A204.1 (cell line): Measurements from ENCODE around the gene ARFGAP1.

Experiments used
- FAIRE-seq: peaks from 2 replicates; lab custom pipeline; 2012; peaks lifted over from hg19 to GRCh38; lab: Jason Lieb, UNC

Gene ARFGAP1

GRCh38 chr20:63261060-63261794, 11.4 kb upstream of the ARFGAP1 start:
- no peak for FAIRE-seq

DNA sequence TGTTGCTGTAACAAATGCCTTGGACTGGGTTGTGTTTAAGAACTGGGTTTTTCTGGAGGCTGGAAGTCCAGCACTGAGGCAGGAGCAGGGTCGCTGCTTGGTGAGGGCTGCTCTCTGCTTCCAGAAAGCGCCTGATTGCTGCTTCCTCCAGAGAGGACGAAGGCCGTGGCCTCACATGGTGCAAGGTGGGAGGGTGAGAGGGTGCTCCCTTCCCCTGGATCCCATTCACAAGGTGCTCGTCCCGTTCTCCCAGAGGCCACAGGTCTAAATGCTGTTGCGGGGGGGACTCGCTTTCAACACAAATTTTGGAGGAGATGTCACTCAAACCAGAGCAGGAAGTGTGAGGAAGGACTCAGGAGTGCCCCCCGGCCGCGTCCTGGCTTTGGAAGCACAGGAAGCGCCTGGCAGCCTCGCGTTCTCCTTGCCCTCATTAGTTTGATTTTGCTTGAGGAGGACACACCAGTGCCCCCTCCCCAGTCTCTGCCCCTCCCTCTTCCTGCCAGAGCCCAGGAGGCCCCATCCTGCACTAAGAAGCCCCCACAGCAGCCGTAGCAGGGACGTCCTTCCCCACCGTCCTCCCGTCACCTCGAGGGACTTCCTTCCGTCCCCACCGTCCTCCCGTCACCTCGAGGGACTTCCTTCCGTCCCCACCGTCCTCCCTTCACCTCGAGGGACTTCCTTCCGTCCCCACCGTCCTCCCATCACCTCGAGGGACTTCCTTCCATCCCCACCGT, 10.7 kb upstream of the ARFGAP1 start:
- FAIRE-seq = no peak

- FAIRE-seq = no peak
Observed at GRCh38 chr20:63262836-63263235, 9.8 kb upstream of the ARFGAP1 start.

- FAIRE-seq = no peak
Observed at GRCh38 chr20:63264000-63264399, 8.6 kb upstream of the ARFGAP1 start.

- no peak for FAIRE-seq
Observed at GRCh38 chr20:63264519-63264918, 8.1 kb upstream of the ARFGAP1 start.

- FAIRE-seq = no peak
Observed at GRCh38 chr20:63265891-63266515, 6.6 kb upstream of the ARFGAP1 start.

DNA sequence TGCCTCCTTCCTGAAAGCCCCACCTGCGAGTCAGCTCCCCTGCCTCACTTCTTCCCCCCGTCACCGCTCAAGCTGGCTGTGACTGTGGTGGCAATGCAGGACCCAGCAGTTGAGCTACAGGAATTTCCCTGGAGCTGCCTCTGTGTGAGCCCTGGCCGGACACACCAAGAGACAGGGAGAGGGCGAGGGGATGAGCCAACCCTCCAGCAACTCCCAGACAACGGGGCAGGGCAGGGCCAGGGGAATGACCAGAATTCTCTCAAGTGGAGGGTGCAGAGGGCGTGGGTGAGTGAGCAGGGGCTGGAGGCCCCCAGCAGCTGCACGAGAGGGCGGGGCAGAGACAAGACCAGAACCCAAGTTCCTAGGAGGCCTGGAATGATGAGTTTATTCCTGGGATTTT, 4.9 kb upstream of the ARFGAP1 start:
- FAIRE-seq = no peak

DNA sequence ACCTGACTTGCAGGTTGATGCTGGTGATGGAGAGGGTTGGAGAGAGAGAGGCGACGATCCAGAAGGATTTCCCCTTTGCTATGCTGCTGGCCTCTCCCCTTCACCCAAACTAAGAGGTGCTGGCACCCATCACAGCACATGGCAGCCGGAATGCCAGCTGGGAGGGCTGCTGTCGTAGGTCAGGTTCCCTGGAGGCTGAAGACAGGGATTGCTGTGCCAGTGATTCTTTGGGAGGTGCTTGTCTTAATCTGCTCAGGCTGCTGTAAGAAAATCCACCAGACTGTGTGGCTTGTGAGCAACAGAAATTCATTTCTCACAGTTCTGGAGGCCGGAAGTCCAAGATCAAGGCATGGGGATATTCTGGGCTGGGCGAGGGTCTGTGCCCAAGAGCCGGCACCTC, 4.4 kb upstream of the ARFGAP1 start:
- no peak for FAIRE-seq

DNA sequence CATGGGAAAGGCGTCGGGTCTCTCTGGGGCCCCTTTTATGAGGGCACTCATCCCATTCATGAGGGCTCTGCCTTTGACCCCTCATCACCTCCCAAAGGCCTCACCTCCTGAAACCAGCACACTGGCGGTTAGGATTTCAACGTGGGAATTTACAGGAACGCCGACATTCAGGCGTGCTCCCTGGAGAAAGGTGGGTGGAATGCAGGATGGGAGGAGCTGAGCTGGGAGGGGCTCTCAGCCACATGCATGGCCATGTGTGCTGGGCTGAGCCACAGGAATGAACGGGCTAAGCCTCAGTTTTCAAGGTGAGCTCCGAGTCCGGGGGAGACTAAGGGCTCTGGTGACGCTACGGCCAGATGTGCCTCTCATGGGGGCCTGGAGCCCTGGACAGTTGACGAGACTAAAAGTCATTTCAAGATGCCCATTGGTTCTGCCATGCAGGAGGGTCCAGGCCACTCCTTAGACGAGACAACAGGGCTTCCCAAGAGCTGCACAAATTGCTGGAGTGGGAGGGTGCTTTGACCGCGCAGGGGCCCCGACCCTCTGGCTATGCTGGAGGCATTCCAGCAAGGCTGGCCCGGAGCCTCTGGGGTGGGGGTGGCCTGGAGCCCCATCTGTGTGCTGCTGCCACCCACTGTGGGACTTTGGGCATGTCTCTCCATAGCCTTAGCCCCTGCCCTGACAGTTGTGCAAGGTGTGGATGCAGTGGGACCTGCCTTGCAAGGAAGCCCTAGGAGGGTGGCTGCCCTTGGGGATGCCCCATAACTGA, 3.8 kb upstream of the ARFGAP1 start:
- no peak for FAIRE-seq

DNA sequence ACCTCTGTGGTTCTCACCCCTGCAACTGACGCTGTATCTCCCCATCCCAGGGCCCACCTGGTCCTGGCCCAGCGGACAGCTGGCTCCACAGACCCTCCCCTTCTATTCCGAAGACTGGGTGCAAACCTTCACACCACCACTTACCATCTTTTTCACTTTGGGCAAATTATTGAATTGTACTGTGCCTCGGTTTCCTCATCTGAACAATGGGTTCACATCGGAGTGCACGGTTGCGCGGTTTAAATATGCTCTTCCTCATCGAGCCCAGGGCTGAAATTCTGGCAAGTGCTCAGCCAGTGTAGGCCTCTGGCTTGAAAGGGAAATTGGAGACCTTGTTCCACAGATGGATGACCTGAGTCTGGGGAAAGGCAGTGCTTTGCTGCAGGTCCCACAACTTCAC, 2.9 kb upstream of the ARFGAP1 start:
- no peak for FAIRE-seq

- no peak for FAIRE-seq
Observed at GRCh38 chr20:63270606-63271325, 1.8 kb upstream of the ARFGAP1 start.

GRCh38 chr20:63273059-63273579, 506 bp downstream of the ARFGAP1 start:
- FAIRE-seq = no peak

GRCh38 chr20:63273635-63274380, 1.2 kb downstream of the ARFGAP1 start:
- no peak for FAIRE-seq

DNA sequence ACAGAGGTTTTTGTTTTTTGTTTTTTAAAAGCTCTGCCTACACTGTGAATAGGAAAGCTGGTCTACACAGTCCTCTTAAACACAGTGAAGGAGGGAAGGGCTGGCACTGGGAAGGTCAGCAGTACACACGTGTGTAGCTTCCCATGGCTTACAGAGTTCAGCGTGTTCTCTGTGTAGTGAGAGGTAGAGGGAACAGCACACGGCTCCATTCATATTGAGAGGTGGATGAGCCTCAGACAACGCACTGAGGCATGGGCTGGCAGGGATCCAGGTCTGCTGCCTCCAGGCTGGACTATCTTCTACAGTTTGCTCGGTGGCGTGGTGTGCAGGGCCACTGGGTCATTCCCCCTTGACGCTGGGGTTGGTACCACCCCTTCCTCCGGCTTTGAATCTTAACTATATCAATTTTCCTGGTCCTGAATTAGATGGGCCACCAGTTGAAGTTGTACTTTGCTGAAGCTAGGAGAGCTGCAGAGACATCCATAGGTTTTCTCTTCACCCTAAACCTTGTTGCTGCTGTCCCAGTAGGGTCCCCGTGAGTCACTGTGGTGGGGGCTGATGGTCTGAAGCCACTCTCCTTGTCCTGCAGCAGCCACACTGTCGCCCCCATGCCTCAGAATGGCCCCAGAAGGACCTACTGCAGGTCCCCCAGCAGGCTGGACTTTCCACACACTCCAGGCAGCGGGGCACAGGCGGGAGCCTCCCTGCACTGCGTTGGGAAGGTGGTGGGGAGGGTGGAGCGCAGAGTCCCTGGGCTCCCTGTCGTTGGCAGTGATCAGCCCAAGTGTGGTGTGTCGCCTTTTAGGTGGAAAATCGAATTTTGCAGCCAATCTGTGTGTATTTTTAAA, 2.0 kb downstream of the ARFGAP1 start:
- FAIRE-seq = no peak

DNA sequence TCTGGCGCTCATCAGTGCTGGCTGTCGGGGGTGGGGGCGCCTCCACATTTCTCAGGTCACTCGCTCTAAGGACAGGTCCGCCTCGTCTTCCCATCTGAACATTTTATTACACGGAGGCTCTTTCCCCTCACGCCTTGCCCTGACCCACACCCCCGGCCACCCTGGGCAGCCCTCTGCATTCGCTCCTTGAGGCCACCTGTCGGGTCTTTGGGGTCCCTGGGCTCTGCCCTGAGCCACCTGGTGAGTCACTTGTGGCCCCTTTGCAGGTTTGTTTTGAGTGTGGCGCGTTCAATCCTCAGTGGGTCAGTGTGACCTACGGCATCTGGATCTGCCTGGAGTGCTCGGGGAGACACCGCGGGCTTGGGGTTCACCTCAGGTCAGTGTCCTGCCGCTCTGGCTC, 3.2 kb downstream of the ARFGAP1 start:
- FAIRE-seq = no peak

DNA sequence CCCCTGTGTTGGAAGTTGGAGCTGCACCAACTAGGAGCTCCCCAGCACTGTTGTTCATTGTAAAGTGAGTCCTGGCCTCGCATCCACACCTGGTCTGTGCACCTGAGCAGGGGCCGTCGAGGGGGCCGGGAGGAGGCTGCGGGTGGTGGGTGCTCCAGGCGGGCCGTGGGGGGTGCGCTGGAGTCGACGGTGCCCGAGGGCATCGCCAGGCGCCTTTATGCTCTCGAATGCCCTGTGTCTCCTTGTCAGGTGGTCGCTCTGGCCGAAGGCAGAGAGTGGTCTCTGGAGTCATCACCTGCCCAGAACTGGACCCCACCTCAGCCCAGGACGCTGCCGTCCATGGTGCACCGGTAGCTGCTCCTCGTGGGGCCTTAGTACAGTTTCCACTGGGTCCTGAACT, 4.3 kb downstream of the ARFGAP1 start:
- FAIRE-seq = no peak

- no peak for FAIRE-seq
Observed at GRCh38 chr20:63277466-63278272, 5.1 kb downstream of the ARFGAP1 start.

GRCh38 chr20:63278661-63279060, 6.0 kb downstream of the ARFGAP1 start:
- FAIRE-seq = no peak

DNA sequence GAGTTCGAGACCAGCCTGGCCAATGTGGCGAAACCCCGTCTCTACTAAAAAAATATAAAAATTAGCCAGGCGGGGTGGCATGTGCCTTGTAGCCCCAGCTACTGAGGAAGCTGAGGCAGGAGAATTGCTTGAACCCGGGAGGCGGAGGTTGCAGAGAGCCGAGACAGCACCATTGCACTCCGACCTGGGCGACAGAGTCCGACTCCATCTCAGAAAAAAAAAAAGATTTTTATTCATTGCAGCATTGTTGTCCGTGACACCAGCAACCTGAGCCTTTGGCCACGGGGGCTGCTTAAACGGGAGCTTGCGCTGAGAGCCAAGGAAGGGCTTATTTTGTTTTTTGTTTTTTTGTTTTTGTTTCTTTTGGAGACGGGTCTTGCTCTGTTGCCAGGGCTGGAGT, 7.3 kb downstream of the ARFGAP1 start:
- no peak for FAIRE-seq
